DND-41 (cell line): ENCODE data around the gene TSSC4.

ENCODE experiments used
- ATAC-seq: fragments of 200-7000 bp; cut with Tn5 transposase; 3 replicates; pipeline ENCODE4 v1.9.1; 2021; ENCODE audit warnings: low read depth; ENCODE audit not compliant: insufficient read depth
- DNase-seq: peaks from one replicate; pipeline ENCODE4 v3.0.0-alpha.2; 2020
- H2AFZ ChIP-seq: 2 replicates; pipeline ENCODE4 v1.6.0; 2012; ENCODE audit warnings: low read depth, low read length
- H3K27ac ChIP-seq: 2 replicates; pipeline ENCODE4 v1.5.1; 2012; ENCODE audit warnings: low read length, inconsistent platforms
- H3K27me3 ChIP-seq: fragments of 200-600 bp; sonication (generic); 2 replicates; pipeline ENCODE4 v1.6.0; 2012; ENCODE audit warnings: low read length, mild to moderate bottlenecking, inconsistent platforms; ENCODE audit not compliant: insufficient read depth, poor library complexity
- H3K36me3 ChIP-seq: 2 replicates; pipeline ENCODE4 v1.5.1; 2012; ENCODE audit warnings: low read length, inconsistent platforms; ENCODE audit not compliant: insufficient read depth
- H3K4me1 ChIP-seq: 2 replicates; pipeline ENCODE4 v1.5.1; 2012; ENCODE audit warnings: mild to moderate bottlenecking, low read length; ENCODE audit not compliant: insufficient read depth
- H3K4me2 ChIP-seq: 2 replicates; pipeline ENCODE4 v1.6.0; 2012; ENCODE audit warnings: mild to moderate bottlenecking, moderate library complexity, low read length, inconsistent platforms; ENCODE audit not compliant: insufficient read depth
- H3K4me3 ChIP-seq, 2 experiments: fragments of 200-600 bp in 1 of 2; shearing (Covaris generic) in 1 of 2; 2 replicates each; pipeline ENCODE4 v1.5.1; 2012 to 2016; ENCODE audit warnings: inconsistent platforms in 2 of 2, low read length in 2 of 2, mild to moderate bottlenecking in 2 of 2, low read depth in 1 of 2, moderate library complexity in 1 of 2
- H3K79me2 ChIP-seq: 2 replicates; pipeline ENCODE4 v1.6.0; 2012; ENCODE audit warnings: low read length, inconsistent platforms; ENCODE audit not compliant: insufficient read depth
- H3K9ac ChIP-seq: 2 replicates; pipeline ENCODE4 v1.6.0; 2012; ENCODE audit warnings: low read depth, mild to moderate bottlenecking, inconsistent platforms, low read length, moderate library complexity
- H3K9me3 ChIP-seq: 2 replicates; pipeline ENCODE4 v1.5.1; 2012; ENCODE audit warnings: low read length, moderate library complexity, mild to moderate bottlenecking, inconsistent platforms; ENCODE audit not compliant: insufficient read depth, severe bottlenecking
- H4K20me1 ChIP-seq: 2 replicates; pipeline ENCODE4 v1.6.0; 2012; ENCODE audit warnings: low read length; ENCODE audit not compliant: insufficient read depth
- CTCF ChIP-seq: IDR thresholded peaks from 2 replicates; pipeline ENCODE4 v1.5.1; 2012; ENCODE audit warnings: borderline replicate concordance, low read length, moderate library complexity, mild to moderate bottlenecking; ENCODE audit not compliant: poor library complexity, severe bottlenecking; ENCODE audit errors: extremely low read depth
- EZH2 ChIP-seq: IDR thresholded peaks from 3 replicates; pipeline ENCODE4 v1.6.1; 2012; ENCODE audit warnings: borderline replicate concordance, low read depth, mild to moderate bottlenecking, moderate library complexity, low read length, inconsistent platforms; ENCODE audit not compliant: severe bottlenecking

TSSC4 gene

GRCh38 chr11:2436521-2437031 is 36.0 kb downstream of the TSSC4 start:
- Histone ChIP-seq H2AFZ (no peak overlapping the region), H3K4me2 (no peak overlapping the region), H3K27me3 (no peaks in the 10 kb centered on the region), H4K20me1 (no peaks in the 10 kb centered on the region; the same call in 1 of the 2 replicates), H3K27ac (no peak overlapping the region), H3K9ac (no peak overlapping the region), H3K9me3 (no peaks in the 10 kb centered on the region), H3K4me1 (no peaks in the 10 kb centered on the region), H3K4me3 (no peak overlapping the region), H3K79me2 (no peaks in the 10 kb centered on the region), H3K36me3 (no peaks in the 10 kb centered on the region)
- ATAC-seq (no peak), DNase-seq (no peak)
- TF ChIP-seq EZH2 (no peak), CTCF (no peak)

GRCh38 chr11:2437516-2437915 is 37.0 kb downstream of the TSSC4 start:
- H3K4me2 ChIP-seq = no peak overlapping the region
- H3K27ac ChIP-seq = no peak overlapping the region
- H4K20me1 ChIP-seq = no peaks in the 10 kb centered on the region; the same call in 1 of the 2 replicates
- no peaks in the 10 kb centered on the region for H3K79me2 ChIP-seq
- no peak for TF ChIP-seq EZH2
- TF ChIP-seq CTCF = no peak
- H3K27me3 ChIP-seq = no peaks in the 10 kb centered on the region
- H2AFZ ChIP-seq = no peak overlapping the region
- H3K36me3 ChIP-seq = no peaks in the 10 kb centered on the region
- DNase-seq = no peak
- H3K9ac ChIP-seq = no peak overlapping the region
- no peak for ATAC-seq
- H3K4me1 ChIP-seq = peaks cover 4% of the 10 kb centered on the region; the same call in 1 of the 2 replicates
- no peak overlapping the region for H3K4me3 ChIP-seq
- no peaks in the 10 kb centered on the region for H3K9me3 ChIP-seq

GRCh38 chr11:2439820-2440219 is 39.3 kb downstream of the TSSC4 start:
- Histone ChIP-seq H3K36me3 (no peaks in the 10 kb centered on the region), H3K27me3 (no peaks in the 10 kb centered on the region)
- TF ChIP-seq EZH2 = no peak
- TF ChIP-seq CTCF = no peak

DNA sequence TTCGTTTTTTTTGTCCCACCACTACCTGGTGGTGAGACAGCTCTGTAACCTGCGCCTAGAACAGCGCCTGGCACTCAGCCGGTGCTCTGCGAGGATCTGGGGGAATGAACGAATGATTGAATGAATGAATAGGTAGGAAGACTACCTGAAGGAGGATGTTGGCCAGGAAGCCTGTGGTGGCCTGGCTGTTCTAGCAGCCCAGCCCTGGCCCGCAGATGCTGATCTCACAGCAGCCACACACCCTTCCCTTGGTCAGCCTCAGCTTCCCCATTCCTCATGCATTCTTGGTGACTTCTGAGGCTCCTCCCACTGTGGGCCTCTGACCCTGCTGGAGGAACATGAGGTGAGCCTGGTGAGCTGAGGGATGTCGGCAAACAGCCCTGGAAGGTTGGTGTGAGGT is 40.1 kb downstream of the TSSC4 start:
- Histone ChIP-seq H2AFZ (no peak overlapping the region), H3K27ac (no peak overlapping the region), H3K9me3 (no peaks in the 10 kb centered on the region), H3K4me3 (no peak overlapping the region), H4K20me1 (no peaks in the 10 kb centered on the region; the same call in 1 of the 2 replicates), H3K79me2 (no peaks in the 10 kb centered on the region), H3K36me3 (no peaks in the 10 kb centered on the region), H3K4me1 (peaks cover 12% of the 10 kb centered on the region; the same call in 1 of the 2 replicates), H3K4me2 (no peak overlapping the region), H3K9ac (no peak overlapping the region), H3K27me3 (no peaks in the 10 kb centered on the region)
- TF ChIP-seq EZH2 = no peak
- TF ChIP-seq CTCF = no peak
- no peak for DNase-seq
- ATAC-seq = no peak

More at GRCh38 chr11:2439820-2440219, 39.3 kb downstream of the TSSC4 start:
- Histone ChIP-seq H3K4me1 (peaks cover 12% of the 10 kb centered on the region; the same call in 1 of the 2 replicates), H3K27ac (no peak overlapping the region), H2AFZ (no peak overlapping the region), H3K9me3 (no peaks in the 10 kb centered on the region), H4K20me1 (no peaks in the 10 kb centered on the region; the same call in 1 of the 2 replicates), H3K4me3 (no peak overlapping the region), H3K9ac (no peak overlapping the region), H3K4me2 (no peak overlapping the region), H3K79me2 (no peaks in the 10 kb centered on the region)
- DNase-seq = no peak
- ATAC-seq = no peak
